Measurements from ENCODE around the gene ROR2.

Gene ROR2

GRCh38 chr9:91765296-91765695, 184.7 kb downstream of the ROR2 start:
- no peak for TF ChIP-seq TEAD4 (IDR thresholded peaks at IDR 0.05)
- no peak for TF ChIP-seq FOXM1 (IDR thresholded peaks at IDR 0.05; ENCODE audit: borderline replicate concordance, low read depth)
- TF ChIP-seq CREB1 (IDR thresholded peaks at IDR 0.05; ENCODE audit: low read depth), result no peak
- no peak for TF ChIP-seq MAX (IDR thresholded peaks at IDR 0.05)
- TF ChIP-seq YY1 (IDR thresholded peaks at IDR 0.05; ENCODE audit: low read depth), result no peak
- no peak for TF ChIP-seq EGR1 (IDR thresholded peaks at IDR 0.05)
- no peak for TF ChIP-seq TAF1 (IDR thresholded peaks at IDR 0.05; ENCODE audit: low read depth)

- no peak for TF ChIP-seq CEBPB (IDR thresholded peaks at IDR 0.05)
- TF ChIP-seq REST (IDR thresholded peaks at IDR 0.05; ENCODE audit: low read depth), result no peak
- no peak for TF ChIP-seq MAX (IDR thresholded peaks at IDR 0.05)
- TF ChIP-seq CREB1 (IDR thresholded peaks at IDR 0.05; ENCODE audit: low read depth), result no peak
- TF ChIP-seq EGR1 (IDR thresholded peaks at IDR 0.05), result no peak
- TF ChIP-seq ZBTB7A (IDR thresholded peaks at IDR 0.05; ENCODE audit: low read depth), result no peak
- TF ChIP-seq, protein P1, sequence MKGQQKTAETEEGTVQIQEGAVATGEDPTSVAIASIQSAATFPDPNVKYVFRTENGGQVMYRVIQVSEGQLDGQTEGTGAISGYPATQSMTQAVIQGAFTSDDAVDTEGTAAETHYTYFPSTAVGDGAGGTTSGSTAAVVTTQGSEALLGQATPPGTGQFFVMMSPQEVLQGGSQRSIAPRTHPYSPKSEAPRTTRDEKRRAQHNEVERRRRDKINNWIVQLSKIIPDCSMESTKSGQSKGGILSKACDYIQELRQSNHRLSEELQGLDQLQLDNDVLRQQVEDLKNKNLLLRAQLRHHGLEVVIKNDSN (IDR thresholded peaks at IDR 0.05), result no peak
- TF ChIP-seq FOXM1 (IDR thresholded peaks at IDR 0.05; ENCODE audit: borderline replicate concordance, low read depth), result no peak
- no peak for TF ChIP-seq TAF1 (IDR thresholded peaks at IDR 0.05; ENCODE audit: low read depth)
- no peak for TF ChIP-seq RAD21 (IDR thresholded peaks at IDR 0.05; ENCODE audit: low read depth)
- TF ChIP-seq NFIC (IDR thresholded peaks at IDR 0.05), result no peak
- TF ChIP-seq TCF12 (IDR thresholded peaks at IDR 0.05; ENCODE audit: low read depth), result no peak
- no peak for TF ChIP-seq EP300 (IDR thresholded peaks at IDR 0.05; ENCODE audit: borderline replicate concordance)
- no peak for TF ChIP-seq YY1 (IDR thresholded peaks at IDR 0.05; ENCODE audit: low read depth)
- TF ChIP-seq TEAD4 (IDR thresholded peaks at IDR 0.05), result no peak
Observed at GRCh38 chr9:91764661-91765060, 185.4 kb downstream of the ROR2 start.

- TF ChIP-seq TEAD4 (IDR thresholded peaks at IDR 0.05) (no peak), ZBTB7A (IDR thresholded peaks at IDR 0.05; ENCODE audit: low read depth) (no peak), RAD21 (IDR thresholded peaks at IDR 0.05; ENCODE audit: low read depth) (peak; percentile 7; the same call in 1 of the 2 replicates), REST (IDR thresholded peaks at IDR 0.05; ENCODE audit: low read depth) (no peak)
Observed at GRCh38 chr9:91761362-91761761, 188.7 kb downstream of the ROR2 start.

DNA sequence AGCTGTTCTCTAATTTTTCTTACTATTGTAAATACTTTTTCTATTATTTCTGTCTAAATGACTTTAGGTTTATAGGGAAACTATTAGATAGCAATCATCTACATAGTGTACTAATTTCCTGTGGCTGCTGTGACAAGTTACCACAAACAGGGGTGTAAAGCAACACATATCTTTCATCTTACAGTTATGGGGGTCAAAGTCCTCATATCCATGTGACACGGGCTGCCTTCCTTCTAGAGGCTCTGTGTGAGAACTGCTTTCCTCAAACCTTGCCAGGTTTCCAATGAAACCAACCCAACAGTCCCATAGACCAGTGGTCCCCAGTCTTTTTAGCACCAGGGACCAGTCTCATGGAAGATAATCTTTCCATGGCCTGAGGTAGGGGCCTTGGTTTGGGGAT, 189.1 kb downstream of the ROR2 start:
- TF ChIP-seq YY1 (IDR thresholded peaks at IDR 0.05; ENCODE audit: low read depth) (no peak), TEAD4 (IDR thresholded peaks at IDR 0.05) (no peak), FOXM1 (IDR thresholded peaks at IDR 0.05; ENCODE audit: borderline replicate concordance, low read depth) (no peak), EGR1 (IDR thresholded peaks at IDR 0.05) (no peak), NFIC (IDR thresholded peaks at IDR 0.05) (no peak), MAX (IDR thresholded peaks at IDR 0.05) (no peak), CREB1 (IDR thresholded peaks at IDR 0.05; ENCODE audit: low read depth) (no peak), TAF1 (IDR thresholded peaks at IDR 0.05; ENCODE audit: low read depth) (no peak), REST (IDR thresholded peaks at IDR 0.05; ENCODE audit: low read depth) (no peak), RAD21 (IDR thresholded peaks at IDR 0.05; ENCODE audit: low read depth) (no peak), EP300 (IDR thresholded peaks at IDR 0.05; ENCODE audit: borderline replicate concordance) (no peak), TCF12 (IDR thresholded peaks at IDR 0.05; ENCODE audit: low read depth) (no peak), ZBTB7A (IDR thresholded peaks at IDR 0.05; ENCODE audit: low read depth) (no peak), CEBPB (IDR thresholded peaks at IDR 0.05) (no peak)
- TF ChIP-seq, protein P1 (IDR thresholded peaks at IDR 0.05), result no peak

Data from Ishikawa (cell line).